ENCODE data around the gene PTK6. TPM values are rescaled to one million over a fixed set of nuclear protein-coding genes. Genes with fewer than 3 reads are reported as not detected.

Gene PTK6
- total RNA-seq: under 1 TPM in 1 of 2 donors, not detected in 1; 0.56 TPM

GRCh38 chr20:63536997-63537524 is at the start of gene PTK6:
TSS of gene PTK6 (minus strand) at chr20:63537376. CDS start at chr20:63537314, 62 bp downstream.
- Histone ChIP-seq H3K36me3 (no peaks in the 10 kb centered on the region), H3K27me3 (replicated peaks; ENCODE audit: insufficient read depth) (no peaks in the 10 kb centered on the region), H3K9me3 (no peaks in the 10 kb centered on the region), H3K4me1 (ENCODE audit: control insufficient read depth in 1 of 2, low read depth in 2 of 2) (peaks cover 0 to 5% of the 10 kb centered on the region in 2 donors), H3K4me3 (peak within 1 kb of the TSS; percentile 65), H3K27ac (no peak within 1 kb of the TSS)
- ATAC-seq (ENCODE audit: insufficient number of reproducible peaks, low FRiP score, low read depth) (no peak), DNase-seq (ENCODE audit: low spot score) (no peak)
- no peak for TF ChIP-seq CTCF (IDR thresholded peaks at IDR 0.05)

GRCh38 chr20:63586797-63587196 is 49.6 kb upstream of the PTK6 start:
- Histone ChIP-seq H3K4me1 (ENCODE audit: control insufficient read depth in 1 of 2, low read depth in 2 of 2) (no peaks in the 10 kb centered on the region), H3K27me3 (replicated peaks; ENCODE audit: insufficient read depth) (no peaks in the 10 kb centered on the region), H3K27ac (no peak overlapping the region), H3K36me3 (peaks cover 16% of the 10 kb centered on the region), H3K9me3 (no peaks in the 10 kb centered on the region), H3K4me3 (no peak overlapping the region)
- ATAC-seq (ENCODE audit: insufficient number of reproducible peaks, low FRiP score, low read depth): no peak
- TF ChIP-seq CTCF (IDR thresholded peaks at IDR 0.05): no peak
- no peak for DNase-seq (ENCODE audit: low spot score)

- Histone ChIP-seq H3K27me3 (replicated peaks; ENCODE audit: insufficient read depth) (no peaks in the 10 kb centered on the region), H3K27ac (no peak overlapping the region), H3K9me3 (no peaks in the 10 kb centered on the region), H3K4me3 (no peak overlapping the region), H3K4me1 (ENCODE audit: control insufficient read depth in 1 of 2, low read depth in 2 of 2) (no peaks in the 10 kb centered on the region), H3K36me3 (peaks cover 14% of the 10 kb centered on the region)
- no peak for TF ChIP-seq CTCF (IDR thresholded peaks at IDR 0.05)
- no peak for DNase-seq (ENCODE audit: low spot score)
- ATAC-seq (ENCODE audit: insufficient number of reproducible peaks, low FRiP score, low read depth): no peak
These were observed 48.7 kb upstream of the PTK6 start for GRCh38 chr20:63585616-63586565.

GRCh38 chr20:63582382-63583063 is 45.3 kb upstream of the PTK6 start:
- Histone ChIP-seq H3K36me3 (no peaks in the 10 kb centered on the region), H3K27me3 (replicated peaks; ENCODE audit: insufficient read depth) (no peaks in the 10 kb centered on the region), H3K27ac (no peak overlapping the region), H3K4me3 (no peak overlapping the region), H3K9me3 (no peaks in the 10 kb centered on the region), H3K4me1 (ENCODE audit: control insufficient read depth in 1 of 2, low read depth in 2 of 2) (no peaks in the 10 kb centered on the region)
- TF ChIP-seq CTCF (IDR thresholded peaks at IDR 0.05): no peak
- no peak for ATAC-seq (ENCODE audit: insufficient number of reproducible peaks, low FRiP score, low read depth)
- DNase-seq (ENCODE audit: low spot score): no peak
